ENCODE measurements around the gene SLC48A1.

SLC48A1 gene

GRCh38 chr12:47739979-47740378, 33.1 kb upstream of the SLC48A1 start:
- no peaks in the 10 kb centered on the region for H3K9me3 Mint-ChIP-seq
- ATAC-seq (no peak), DNase-seq (ENCODE audit: low spot score in 2 of 2) (no peak)
- H3K4me1 Mint-ChIP-seq: peaks cover 41% of the 10 kb centered on the region
- H3K36me3 Mint-ChIP-seq: peaks cover 6% of the 10 kb centered on the region
- peak overlapping the region; percentile 81 for H3K27ac Mint-ChIP-seq
- peak overlapping the region; percentile 40 for H3K4me3 Mint-ChIP-seq

DNA sequence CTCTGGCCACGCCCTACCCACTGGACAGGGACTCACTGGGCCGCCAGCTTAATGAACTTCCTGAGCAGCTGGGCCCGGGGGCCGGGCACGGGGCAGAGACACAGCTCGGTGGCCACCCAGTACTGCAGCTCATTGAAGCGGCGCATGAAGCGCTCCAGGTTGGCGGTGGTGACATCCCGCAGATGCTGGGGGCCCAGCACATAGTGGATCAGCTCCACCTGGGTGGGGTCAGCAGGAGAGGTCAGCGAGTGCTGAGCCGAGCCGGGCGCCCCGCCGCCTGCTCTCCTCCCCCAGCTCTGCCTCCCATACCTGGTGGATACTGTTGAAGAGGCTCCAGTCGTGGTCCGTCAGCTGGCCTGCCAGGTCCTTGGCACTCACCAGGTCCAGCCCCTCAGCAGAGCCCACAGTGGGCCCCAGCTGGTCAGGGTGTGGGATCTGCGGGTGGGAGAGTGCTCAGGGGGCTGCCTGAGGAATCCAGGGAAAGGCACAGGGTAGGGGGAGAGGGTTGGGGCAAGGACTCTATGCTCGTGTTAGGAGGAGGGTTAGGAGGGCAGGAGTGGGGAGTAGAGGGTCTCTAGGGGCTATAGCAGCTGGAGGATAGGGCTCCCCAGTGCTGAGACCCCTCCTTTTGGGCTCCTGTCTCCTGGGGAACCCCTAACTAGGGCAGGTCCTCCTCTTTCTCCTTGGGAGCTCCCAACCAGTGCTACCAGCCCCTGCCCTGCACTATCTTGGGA, 32.3 kb upstream of the SLC48A1 start:
- no peak for ATAC-seq
- H3K27ac Mint-ChIP-seq: peak overlapping the region; percentile 81
- H3K9me3 Mint-ChIP-seq: no peaks in the 10 kb centered on the region
- no peak for DNase-seq (ENCODE audit: low spot score in 2 of 2)
- peak overlapping the region; percentile 40 for H3K4me3 Mint-ChIP-seq
- H3K4me1 Mint-ChIP-seq: peaks cover 41% of the 10 kb centered on the region
- H3K36me3 Mint-ChIP-seq: peaks cover 6% of the 10 kb centered on the region

GRCh38 chr12:47741340-47741703, 31.7 kb upstream of the SLC48A1 start:
- DNase-seq (ENCODE audit: low spot score in 2 of 2): peak in 1 of 2 donors; percentile 70
- Mint-ChIP-seq H3K4me1 (peaks cover 41% of the 10 kb centered on the region), H3K9me3 (no peaks in the 10 kb centered on the region), H3K36me3 (peaks cover 6% of the 10 kb centered on the region), H3K4me3 (peak overlapping the region; percentile 40), H3K27ac (peak overlapping the region; percentile 81)
- ATAC-seq: peak; percentile 85

DNA sequence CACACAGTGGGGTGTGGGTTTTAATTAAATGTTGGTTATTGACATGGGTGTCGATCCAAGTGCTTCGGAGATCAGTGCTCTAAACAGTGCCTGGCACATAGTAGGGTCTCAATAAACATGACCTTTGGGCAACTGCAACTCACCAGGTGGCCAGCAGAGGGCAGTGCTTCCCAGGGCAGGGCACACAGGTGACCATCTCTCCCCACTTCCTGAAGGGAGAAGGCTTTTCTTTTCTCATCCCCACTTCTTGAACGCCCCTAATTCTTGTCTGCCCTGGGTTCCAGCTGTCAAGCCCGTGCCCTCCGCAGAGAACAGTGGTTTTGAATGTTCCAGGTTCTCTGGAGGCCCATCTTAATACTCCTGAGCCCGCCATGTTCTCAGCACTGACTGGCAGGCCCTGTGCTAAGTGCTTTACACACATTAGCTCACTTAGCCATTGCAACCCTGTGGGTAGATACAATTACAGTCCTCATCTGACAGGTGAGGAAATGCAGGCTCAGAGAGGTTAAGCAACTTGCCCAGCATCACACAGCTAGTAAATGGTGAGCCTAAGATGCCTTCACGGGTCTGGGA, 30.7 kb upstream of the SLC48A1 start:
- Mint-ChIP-seq H3K27ac (no peak overlapping the region), H3K4me1 (peaks cover 41% of the 10 kb centered on the region), H3K4me3 (no peak overlapping the region)

GRCh38 chr12:47743311-47743860, 29.7 kb upstream of the SLC48A1 start:
- Mint-ChIP-seq H3K4me3 (no peak overlapping the region), H3K27ac (peak overlapping the region; percentile 73)

More for the DNA sequence above, 30.7 kb upstream of the SLC48A1 start:
- DNase-seq (ENCODE audit: low spot score in 2 of 2) (peak; percentile 75 to 90), ATAC-seq (peak; percentile 44)
- H3K36me3 Mint-ChIP-seq: peaks cover 6% of the 10 kb centered on the region
- H3K9me3 Mint-ChIP-seq: no peaks in the 10 kb centered on the region

GRCh38 chr12:47744005-47744651, 28.9 kb upstream of the SLC48A1 start:
- Mint-ChIP-seq H3K4me3 (no peak overlapping the region), H3K9me3 (no peaks in the 10 kb centered on the region), H3K27ac (peak overlapping the region; percentile 73), H3K36me3 (peaks cover 6% of the 10 kb centered on the region), H3K4me1 (peaks cover 40% of the 10 kb centered on the region)
- DNase-seq (ENCODE audit: low spot score in 2 of 2) (no peak), ATAC-seq (no peak)

More at GRCh38 chr12:47743311-47743860, 29.7 kb upstream of the SLC48A1 start:
- no peaks in the 10 kb centered on the region for H3K9me3 Mint-ChIP-seq
- no peak for ATAC-seq
- H3K36me3 Mint-ChIP-seq: peaks cover 6% of the 10 kb centered on the region
- DNase-seq (ENCODE audit: low spot score in 2 of 2): no peak
- H3K4me1 Mint-ChIP-seq: peaks cover 41% of the 10 kb centered on the region

- DNase-seq (ENCODE audit: low spot score in 2 of 2) (no peak), ATAC-seq (no peak)
- no peaks in the 10 kb centered on the region for H3K9me3 Mint-ChIP-seq
- H3K4me1 Mint-ChIP-seq: peaks cover 32% of the 10 kb centered on the region
- peaks cover 6% of the 10 kb centered on the region for H3K36me3 Mint-ChIP-seq
- H3K27ac Mint-ChIP-seq: no peak overlapping the region
- no peak overlapping the region for H3K4me3 Mint-ChIP-seq
These were observed 28.1 kb upstream of the SLC48A1 start for GRCh38 chr12:47744778-47745436.

DNA sequence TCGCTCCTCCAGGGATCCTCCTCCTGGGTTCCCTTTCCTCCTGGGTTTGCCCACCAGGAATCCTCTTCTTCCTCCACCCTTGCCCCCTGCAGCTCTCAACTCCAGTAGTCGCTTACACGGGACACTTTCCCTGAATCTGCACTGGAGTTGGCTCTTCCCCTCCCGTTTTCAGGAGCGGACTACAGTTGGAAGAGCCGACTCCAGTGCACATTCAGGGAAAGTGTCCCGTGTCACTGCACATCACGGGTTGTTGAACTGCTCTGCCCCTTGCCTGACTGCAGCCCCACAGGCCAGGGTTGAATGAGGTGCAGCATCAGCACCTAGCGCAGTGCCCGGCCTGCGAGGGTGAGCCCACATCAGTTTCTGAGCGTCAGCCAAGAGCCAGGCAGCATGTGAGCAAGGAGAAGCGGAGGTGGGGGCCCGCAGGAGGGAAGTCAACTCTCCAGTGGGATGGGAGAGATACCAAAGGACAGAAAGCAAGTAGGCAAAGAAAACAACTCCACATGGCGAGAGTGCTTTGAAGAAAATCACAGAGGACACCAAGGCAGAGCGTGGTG, 27.5 kb upstream of the SLC48A1 start:
- no peak overlapping the region for H3K27ac Mint-ChIP-seq
- no peaks in the 10 kb centered on the region for H3K9me3 Mint-ChIP-seq
- DNase-seq (ENCODE audit: low spot score in 2 of 2) (no peak), ATAC-seq (no peak)
- peaks cover 25% of the 10 kb centered on the region for H3K4me1 Mint-ChIP-seq
- peaks cover 6% of the 10 kb centered on the region for H3K36me3 Mint-ChIP-seq
- H3K4me3 Mint-ChIP-seq: no peak overlapping the region

DNA sequence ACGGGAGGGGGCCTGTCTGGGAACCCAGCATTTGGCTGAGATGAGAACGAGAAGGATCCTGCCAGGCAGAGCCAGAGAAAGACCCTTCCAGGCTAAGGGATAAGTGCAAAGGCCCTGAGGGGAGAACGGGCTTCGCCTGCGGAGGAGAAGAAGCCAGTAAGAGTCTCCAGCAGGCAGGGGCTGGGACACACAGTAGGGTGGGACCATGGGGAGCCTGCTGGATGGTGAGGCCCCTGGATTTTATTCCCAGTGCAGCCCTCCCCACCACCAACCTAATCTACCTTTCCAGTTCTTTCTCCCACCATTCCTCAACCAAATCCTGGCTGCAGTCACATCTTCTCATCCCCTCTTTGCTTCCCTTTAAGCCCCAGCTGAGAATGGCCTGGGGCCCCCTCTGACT, 27.0 kb upstream of the SLC48A1 start:
- H3K9me3 Mint-ChIP-seq: no peaks in the 10 kb centered on the region
- no peak for ATAC-seq
- no peak for DNase-seq (ENCODE audit: low spot score in 2 of 2)
- no peak overlapping the region for H3K4me3 Mint-ChIP-seq
- H3K27ac Mint-ChIP-seq: no peak overlapping the region
- peaks cover 5% of the 10 kb centered on the region for H3K36me3 Mint-ChIP-seq
- H3K4me1 Mint-ChIP-seq: peaks cover 20% of the 10 kb centered on the region

DNA sequence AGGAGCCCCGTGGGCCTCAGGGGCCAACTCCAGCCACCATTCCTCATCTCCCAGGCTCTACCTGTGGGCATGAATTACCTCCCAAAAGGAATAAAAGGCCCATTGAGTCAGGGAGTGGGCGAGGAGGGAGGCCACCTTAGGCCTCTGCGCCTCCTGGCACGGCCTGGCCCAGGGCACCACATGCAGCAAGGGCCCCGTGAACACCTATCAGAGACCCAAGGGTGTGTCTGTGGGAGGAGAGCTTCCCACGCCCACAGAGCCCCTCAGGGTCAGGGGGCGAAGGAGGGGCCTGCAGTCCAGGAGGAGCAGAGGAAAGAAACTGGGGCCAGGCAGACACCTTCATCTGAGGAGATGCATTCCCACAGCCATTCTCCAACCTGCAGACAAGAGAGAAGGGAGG, 26.5 kb upstream of the SLC48A1 start:
- no peak for ATAC-seq
- Mint-ChIP-seq H3K4me1 (peaks cover 16% of the 10 kb centered on the region), H3K4me3 (no peak overlapping the region), H3K36me3 (peaks cover under 1% of the 10 kb centered on the region), H3K9me3 (no peaks in the 10 kb centered on the region), H3K27ac (no peak overlapping the region)
- DNase-seq (ENCODE audit: low spot score in 2 of 2): no peak

GRCh38 chr12:47747126-47747525, 25.9 kb upstream of the SLC48A1 start:
- Mint-ChIP-seq H3K9me3 (no peaks in the 10 kb centered on the region), H3K4me1 (peaks cover 13% of the 10 kb centered on the region), H3K36me3 (no peaks in the 10 kb centered on the region), H3K4me3 (no peak overlapping the region), H3K27ac (no peak overlapping the region)
- ATAC-seq (no peak), DNase-seq (ENCODE audit: low spot score in 2 of 2) (no peak)

DNA sequence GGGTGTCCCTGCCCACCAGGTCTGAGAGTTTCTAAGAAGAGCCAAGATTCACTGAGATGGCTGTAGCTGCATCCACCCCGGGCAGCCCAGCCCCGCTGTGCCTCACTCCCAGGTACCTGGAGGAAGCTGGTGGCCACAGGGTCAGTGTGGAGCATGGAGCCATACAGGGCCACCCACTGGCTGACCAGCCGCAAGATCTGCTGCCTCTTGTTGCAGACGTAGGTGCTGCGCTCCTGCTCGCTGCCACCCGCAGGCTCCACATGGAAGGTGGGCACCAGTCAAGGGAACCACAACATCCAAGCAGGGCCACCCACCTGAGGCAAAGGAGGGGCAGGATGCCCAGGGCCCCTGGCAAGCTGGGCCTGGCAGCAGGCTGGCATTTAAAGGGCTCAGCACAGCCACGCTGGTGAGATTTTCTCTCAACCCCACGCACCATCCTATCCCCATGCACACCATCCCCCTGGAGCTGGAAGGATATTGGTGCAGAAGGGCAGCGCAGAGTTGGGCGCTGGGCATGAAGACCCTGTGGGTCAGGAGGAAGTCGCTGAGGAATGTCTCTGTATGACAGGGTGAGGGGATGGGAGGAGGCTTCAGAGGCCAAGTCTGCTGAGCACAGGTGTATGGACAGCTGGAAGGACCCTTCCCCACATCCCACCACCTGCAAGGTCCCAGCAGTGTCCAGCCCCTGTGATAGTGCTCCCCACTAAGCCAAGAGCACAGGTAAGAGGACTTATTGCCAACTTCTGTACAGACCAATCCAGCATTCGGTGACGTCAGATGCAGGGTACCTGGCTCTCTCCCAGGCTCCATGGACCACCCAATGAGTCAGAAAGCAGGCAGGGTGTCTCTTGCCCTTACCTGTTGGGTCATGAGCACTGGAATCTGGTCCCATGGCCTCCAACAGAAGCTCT, 25.2 kb upstream of the SLC48A1 start:
- DNase-seq (ENCODE audit: low spot score in 2 of 2) (no peak), ATAC-seq (no peak)
- Mint-ChIP-seq H3K27ac (no peak overlapping the region), H3K9me3 (no peaks in the 10 kb centered on the region), H3K4me1 (peaks cover 8% of the 10 kb centered on the region), H3K36me3 (no peaks in the 10 kb centered on the region), H3K4me3 (no peak overlapping the region)

GRCh38 chr12:47748507-47748828, 24.6 kb upstream of the SLC48A1 start:
- H3K36me3 Mint-ChIP-seq: no peaks in the 10 kb centered on the region
- DNase-seq (ENCODE audit: low spot score in 2 of 2) (no peak), ATAC-seq (no peak)
- no peak overlapping the region for H3K27ac Mint-ChIP-seq
- no peaks in the 10 kb centered on the region for H3K9me3 Mint-ChIP-seq
- H3K4me1 Mint-ChIP-seq: peaks cover 9% of the 10 kb centered on the region
- H3K4me3 Mint-ChIP-seq: no peak overlapping the region

DNA sequence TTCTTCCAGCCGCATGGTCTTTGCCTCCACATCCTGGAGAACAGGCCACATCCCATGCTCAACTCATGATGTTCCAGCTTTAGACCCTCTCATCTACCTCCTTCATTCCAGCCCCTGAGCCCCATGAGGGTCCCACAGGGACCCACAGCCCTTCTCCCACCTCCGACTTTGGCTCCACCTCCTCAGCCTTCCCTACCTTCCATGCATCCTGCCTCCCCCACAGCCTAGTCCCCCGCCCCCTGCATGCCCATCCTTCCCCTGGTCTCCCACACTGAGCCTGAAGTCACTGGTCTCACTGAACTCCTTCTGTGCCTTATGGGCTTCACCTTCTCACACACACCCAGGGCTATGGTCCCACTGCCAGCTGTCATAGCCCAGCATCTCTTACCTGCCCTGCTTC, 24.1 kb upstream of the SLC48A1 start:
- peak overlapping the region; percentile 29 for H3K27ac Mint-ChIP-seq
- H3K4me1 Mint-ChIP-seq: peaks cover 8% of the 10 kb centered on the region
- H3K9me3 Mint-ChIP-seq: no peaks in the 10 kb centered on the region
- no peaks in the 10 kb centered on the region for H3K36me3 Mint-ChIP-seq
- H3K4me3 Mint-ChIP-seq: no peak overlapping the region
- ATAC-seq (no peak), DNase-seq (ENCODE audit: low spot score in 2 of 2) (no peak)
